ENCODE measurements around the gene PIF1. TPM values are rescaled to one million over a fixed set of nuclear protein-coding genes. Genes with fewer than 3 reads are reported as not detected.

PIF1 gene
- total RNA-seq, 1 experiment from 2014 or later, result 45.8 TPM

GRCh38 chr15:64808785-64809453 is 16.5 kb downstream of the PIF1 start:
- Mint-ChIP-seq H3K36me3 (ENCODE audit: insufficient read depth, unreplicated experiment) (no peaks in the 10 kb centered on the region), H3K27me3 (ENCODE audit: insufficient read depth, unreplicated experiment) (no peaks in the 10 kb centered on the region), H3K27ac (ENCODE audit: unreplicated experiment) (no peak overlapping the region), H3K9me3 (ENCODE audit: unreplicated experiment) (no peaks in the 10 kb centered on the region), H3K4me3 (ENCODE audit: unreplicated experiment) (no peak overlapping the region), H3K4me1 (ENCODE audit: low read depth, unreplicated experiment) (peaks cover 8% of the 10 kb centered on the region)
- no peaks in the 10 kb centered on the region for H3K9me3 ChIP-seq
- TF ChIP-seq CTCF (IDR thresholded peaks at IDR 0.05; ENCODE audit: insufficient read depth in 1 of 2, low read depth in 1 of 2, low read length in 1 of 2, severe bottlenecking in 1 of 2, unreplicated experiment in 1 of 2), result no peak
- DNase-seq, result no peak
- no TSS peak for BruUV-seq (replicated peaks)
- intact Hi-C loops (cut with micrococcal nuclease; ENCODE audit: unreplicated experiment), result no loop called here
- ChIA-PET POLR2A (no interaction called here), CTCF (interaction anchor here (1.2 to 2.8 kb wide), 5 partner anchors 8 to 81 kb away, joined by 3 to 39 read pairs (median 5); no protein-coding TSS in a partner anchor)
- no peak overlapping the region for H3K4me3 ChIP-seq (ENCODE audit: low read depth, low read length)
- H3K36me3 ChIP-seq (ENCODE audit: control insufficient read depth, insufficient read depth, low read length), result no peaks in the 10 kb centered on the region
- no peaks in the 10 kb centered on the region for H3K27me3 ChIP-seq (replicated peaks; ENCODE audit: control insufficient read depth, insufficient read depth, low read length)
- H3K4me1 ChIP-seq, result 0 out of 2 replicates have a peak, but pooled peaks cover 8% of the 10 kb centered on the region

- no peaks in the 10 kb centered on the region for H3K9me3 Mint-ChIP-seq (ENCODE audit: unreplicated experiment)
- no peak overlapping the region for H3K4me3 Mint-ChIP-seq (ENCODE audit: unreplicated experiment)
- Histone ChIP-seq H3K36me3 (ENCODE audit: control insufficient read depth, insufficient read depth, low read length) (no peaks in the 10 kb centered on the region), H3K4me1 (0 out of 2 replicates have a peak, but pooled peaks cover 8% of the 10 kb centered on the region), H3K9me3 (no peaks in the 10 kb centered on the region), H3K27me3 (replicated peaks; ENCODE audit: control insufficient read depth, insufficient read depth, low read length) (no peaks in the 10 kb centered on the region), H3K4me3 (ENCODE audit: low read depth, low read length) (no peak overlapping the region)
- CTCF ChIA-PET, result interaction anchor here (1.5 kb wide), 1 partner anchor 80 kb away, joined by 3 read pairs; no protein-coding TSS in a partner anchor
- POLR2A ChIA-PET, result no interaction called here
- H3K36me3 Mint-ChIP-seq (ENCODE audit: insufficient read depth, unreplicated experiment), result no peaks in the 10 kb centered on the region
- TF ChIP-seq CTCF (IDR thresholded peaks at IDR 0.05; ENCODE audit: insufficient read depth in 1 of 2, low read depth in 1 of 2, low read length in 1 of 2, severe bottlenecking in 1 of 2, unreplicated experiment in 1 of 2), result no peak
- BruUV-seq (replicated peaks), result no TSS peak
- intact Hi-C loops (cut with micrococcal nuclease; ENCODE audit: unreplicated experiment), result no loop called here
- no peaks in the 10 kb centered on the region for H3K27me3 Mint-ChIP-seq (ENCODE audit: insufficient read depth, unreplicated experiment)
- H3K4me1 Mint-ChIP-seq (ENCODE audit: low read depth, unreplicated experiment), result peaks cover 8% of the 10 kb centered on the region
- H3K27ac Mint-ChIP-seq (ENCODE audit: unreplicated experiment), result no peak overlapping the region
- no peak for DNase-seq
These were observed 17.7 kb downstream of the PIF1 start for GRCh38 chr15:64807751-64808222.

- no peaks in the 10 kb centered on the region for H3K27me3 Mint-ChIP-seq (ENCODE audit: insufficient read depth, unreplicated experiment)
- BruUV-seq (replicated peaks), result no TSS peak
- H3K9me3 Mint-ChIP-seq (ENCODE audit: unreplicated experiment), result no peaks in the 10 kb centered on the region
- Histone ChIP-seq H3K4me3 (ENCODE audit: low read depth, low read length) (no peak overlapping the region), H3K36me3 (ENCODE audit: control insufficient read depth, insufficient read depth, low read length) (no peaks in the 10 kb centered on the region), H3K9me3 (no peaks in the 10 kb centered on the region), H3K4me1 (0 out of 2 replicates have a peak, but pooled peaks cover 8% of the 10 kb centered on the region), H3K27me3 (replicated peaks; ENCODE audit: control insufficient read depth, insufficient read depth, low read length) (no peaks in the 10 kb centered on the region)
- no peak overlapping the region for H3K4me3 Mint-ChIP-seq (ENCODE audit: unreplicated experiment)
- ChIA-PET POLR2A (no interaction called here), CTCF (no interaction called here)
- H3K27ac Mint-ChIP-seq (ENCODE audit: unreplicated experiment), result no peak overlapping the region
- no peak for TF ChIP-seq CTCF (IDR thresholded peaks at IDR 0.05; ENCODE audit: insufficient read depth in 1 of 2, low read depth in 1 of 2, low read length in 1 of 2, severe bottlenecking in 1 of 2, unreplicated experiment in 1 of 2)
- DNase-seq, result no peak
- no peaks in the 10 kb centered on the region for H3K36me3 Mint-ChIP-seq (ENCODE audit: insufficient read depth, unreplicated experiment)
- peaks cover 8% of the 10 kb centered on the region for H3K4me1 Mint-ChIP-seq (ENCODE audit: low read depth, unreplicated experiment)
- intact Hi-C loops (cut with micrococcal nuclease; ENCODE audit: unreplicated experiment), result no loop called here
These were observed 18.2 kb downstream of the PIF1 start for GRCh38 chr15:64807051-64807749.

Measured in Caco-2 (cell line).